ENCODE measurements around the gene FBXL4.

The FBXL4 gene

DNA sequence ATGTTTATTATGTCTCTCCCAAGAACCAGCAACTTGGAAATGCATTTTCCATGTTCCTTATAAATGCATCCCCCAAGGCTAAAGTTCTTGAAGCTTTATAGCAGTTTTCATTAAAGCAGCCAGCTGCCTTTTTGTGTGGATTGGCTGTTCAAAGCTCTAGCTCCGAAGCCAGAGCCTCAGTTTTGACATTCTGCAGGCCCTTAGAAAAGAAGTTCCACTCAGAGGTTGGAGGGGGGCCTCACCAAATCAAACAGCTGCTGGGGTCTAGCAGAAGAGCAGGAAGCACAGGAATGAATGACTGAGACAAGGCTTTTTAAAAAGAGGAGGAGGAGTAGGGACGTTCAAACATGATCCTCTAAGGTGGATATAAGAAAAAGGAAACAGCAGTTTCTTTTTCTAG, 117.6 kb downstream of the FBXL4 start:
- H3K36me3 ChIP-seq (ENCODE audit: insufficient read depth, low read length): no peaks in the 10 kb centered on the region
- H3K4me1 ChIP-seq (ENCODE audit: insufficient read depth, low read length): peaks cover 7% of the 10 kb centered on the region
- H3K4me3 ChIP-seq (ENCODE audit: low read depth in 1 of 2, low read length in 2 of 2): no peak overlapping the region
- no peak overlapping the region for H3K27ac ChIP-seq (ENCODE audit: low read length)
- no peaks in the 10 kb centered on the region for H3K9me3 ChIP-seq (ENCODE audit: insufficient read depth, low read length, severe bottlenecking)
- H2AFZ ChIP-seq (ENCODE audit: low read depth, low read length): no peak overlapping the region
- no peak overlapping the region for H3K9ac ChIP-seq (ENCODE audit: low read depth, low read length)
- ATAC-seq (ENCODE audit: insufficient read depth, low read depth) (no peak), DNase-seq (no peak)
- no peaks in the 10 kb centered on the region for H3K27me3 ChIP-seq (ENCODE audit: insufficient read depth, low read length, poor library complexity)
- H3K4me2 ChIP-seq (ENCODE audit: insufficient read depth, low read length): no peak overlapping the region
- H3K79me2 ChIP-seq (ENCODE audit: insufficient read depth, low read length): no peaks in the 10 kb centered on the region
- TF ChIP-seq, protein P1, sequence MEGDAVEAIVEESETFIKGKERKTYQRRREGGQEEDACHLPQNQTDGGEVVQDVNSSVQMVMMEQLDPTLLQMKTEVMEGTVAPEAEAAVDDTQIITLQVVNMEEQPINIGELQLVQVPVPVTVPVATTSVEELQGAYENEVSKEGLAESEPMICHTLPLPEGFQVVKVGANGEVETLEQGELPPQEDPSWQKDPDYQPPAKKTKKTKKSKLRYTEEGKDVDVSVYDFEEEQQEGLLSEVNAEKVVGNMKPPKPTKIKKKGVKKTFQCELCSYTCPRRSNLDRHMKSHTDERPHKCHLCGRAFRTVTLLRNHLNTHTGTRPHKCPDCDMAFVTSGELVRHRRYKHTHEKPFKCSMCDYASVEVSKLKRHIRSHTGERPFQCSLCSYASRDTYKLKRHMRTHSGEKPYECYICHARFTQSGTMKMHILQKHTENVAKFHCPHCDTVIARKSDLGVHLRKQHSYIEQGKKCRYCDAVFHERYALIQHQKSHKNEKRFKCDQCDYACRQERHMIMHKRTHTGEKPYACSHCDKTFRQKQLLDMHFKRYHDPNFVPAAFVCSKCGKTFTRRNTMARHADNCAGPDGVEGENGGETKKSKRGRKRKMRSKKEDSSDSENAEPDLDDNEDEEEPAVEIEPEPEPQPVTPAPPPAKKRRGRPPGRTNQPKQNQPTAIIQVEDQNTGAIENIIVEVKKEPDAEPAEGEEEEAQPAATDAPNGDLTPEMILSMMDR (IDR thresholded peaks at IDR 0.05; ENCODE audit: borderline replicate concordance, extremely low read depth, low read length, poor library complexity, severe bottlenecking): no peak
- no peak for TF ChIP-seq EZH2 (IDR thresholded peaks at IDR 0.05; ENCODE audit: borderline replicate concordance, low read depth, low read length, severe bottlenecking)
- H4K20me1 ChIP-seq (ENCODE audit: insufficient read depth, low read length): no peaks in the 10 kb centered on the region

DNA sequence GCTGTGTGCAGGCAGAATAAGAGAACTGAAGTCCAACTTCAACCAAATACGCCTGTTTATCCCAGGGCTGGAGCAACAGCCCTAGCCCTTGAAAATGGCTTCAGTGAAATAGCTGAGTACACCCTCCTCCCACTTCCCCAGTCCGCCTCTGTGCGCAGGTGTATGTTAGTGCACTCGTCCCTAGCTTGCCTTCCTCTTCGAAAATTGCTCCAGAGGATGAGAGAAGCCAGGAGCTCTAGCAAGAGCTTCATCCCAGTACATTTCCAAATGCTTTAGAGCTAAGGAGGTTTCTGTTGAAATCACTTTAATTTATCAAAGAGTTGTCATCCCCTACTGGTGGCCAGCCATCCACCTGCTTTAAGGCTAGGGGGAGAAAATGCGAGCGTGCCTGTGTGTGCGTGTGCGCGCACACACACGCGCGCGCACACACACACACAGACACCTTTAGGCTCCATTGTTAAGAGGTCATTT, 118.8 kb downstream of the FBXL4 start:
- H3K27ac ChIP-seq (ENCODE audit: low read length): no peak overlapping the region
- H3K4me2 ChIP-seq (ENCODE audit: insufficient read depth, low read length): no peak overlapping the region
- no peaks in the 10 kb centered on the region for H3K27me3 ChIP-seq (ENCODE audit: insufficient read depth, low read length, poor library complexity)

DNA sequence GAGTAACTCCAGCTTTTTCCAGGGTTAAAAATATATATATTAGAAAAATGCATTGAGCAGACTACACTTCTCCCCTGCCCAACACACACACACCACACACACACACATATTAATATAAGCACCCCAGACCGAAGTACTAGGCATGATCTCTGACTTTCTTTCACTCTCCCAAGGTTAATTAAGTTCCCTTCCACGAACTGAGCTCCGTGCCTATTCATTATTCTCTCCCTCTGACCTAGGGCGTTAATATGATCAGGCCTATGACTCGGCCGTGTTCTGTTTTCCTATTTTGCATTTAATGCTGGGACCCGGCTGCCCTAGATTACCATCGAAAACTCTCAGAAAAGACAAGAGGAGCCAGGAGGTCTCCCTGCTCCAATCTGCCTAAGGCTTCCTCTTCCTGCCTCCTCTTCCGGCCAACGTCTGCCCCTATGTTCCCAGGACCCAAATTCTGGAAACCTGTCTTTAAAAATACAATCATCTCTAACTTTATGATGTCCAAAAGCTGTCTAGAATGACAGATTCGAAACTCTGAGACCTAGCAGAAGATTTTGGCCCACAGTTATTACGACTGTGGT, 119.4 kb downstream of the FBXL4 start:
- no peak for DNase-seq
- Histone ChIP-seq H3K79me2 (ENCODE audit: insufficient read depth, low read length) (no peaks in the 10 kb centered on the region), H3K36me3 (ENCODE audit: insufficient read depth, low read length) (no peaks in the 10 kb centered on the region), H4K20me1 (ENCODE audit: insufficient read depth, low read length) (no peaks in the 10 kb centered on the region), H3K4me2 (ENCODE audit: insufficient read depth, low read length) (no peak overlapping the region), H3K4me1 (ENCODE audit: insufficient read depth, low read length) (no peaks in the 10 kb centered on the region), H3K9me3 (ENCODE audit: insufficient read depth, low read length, severe bottlenecking) (no peaks in the 10 kb centered on the region), H3K9ac (ENCODE audit: low read depth, low read length) (no peak overlapping the region), H2AFZ (ENCODE audit: low read depth, low read length) (no peak overlapping the region), H3K27me3 (ENCODE audit: insufficient read depth, low read length, poor library complexity) (no peaks in the 10 kb centered on the region), H3K27ac (ENCODE audit: low read length) (no peak overlapping the region), H3K4me3 (ENCODE audit: low read depth in 1 of 2, low read length in 2 of 2) (no peak overlapping the region)
- TF ChIP-seq EZH2 (IDR thresholded peaks at IDR 0.05; ENCODE audit: borderline replicate concordance, low read depth, low read length, severe bottlenecking): no peak
- TF ChIP-seq, protein P1 (IDR thresholded peaks at IDR 0.05; ENCODE audit: borderline replicate concordance, extremely low read depth, low read length, poor library complexity, severe bottlenecking): no peak
- no peak for ATAC-seq (ENCODE audit: insufficient read depth, low read depth)

More for the DNA sequence above, 118.8 kb downstream of the FBXL4 start:
- DNase-seq: no peak
- Histone ChIP-seq H3K79me2 (ENCODE audit: insufficient read depth, low read length) (no peaks in the 10 kb centered on the region), H3K4me3 (ENCODE audit: low read depth in 1 of 2, low read length in 2 of 2) (no peak overlapping the region), H3K36me3 (ENCODE audit: insufficient read depth, low read length) (no peaks in the 10 kb centered on the region), H4K20me1 (ENCODE audit: insufficient read depth, low read length) (no peaks in the 10 kb centered on the region), H3K9ac (ENCODE audit: low read depth, low read length) (no peak overlapping the region), H3K4me1 (ENCODE audit: insufficient read depth, low read length) (peaks cover 4% of the 10 kb centered on the region), H3K9me3 (ENCODE audit: insufficient read depth, low read length, severe bottlenecking) (no peaks in the 10 kb centered on the region), H2AFZ (ENCODE audit: low read depth, low read length) (no peak overlapping the region)
- no peak for ATAC-seq (ENCODE audit: insufficient read depth, low read depth)
- TF ChIP-seq, protein P1 (IDR thresholded peaks at IDR 0.05; ENCODE audit: borderline replicate concordance, extremely low read depth, low read length, poor library complexity, severe bottlenecking): no peak
- TF ChIP-seq EZH2 (IDR thresholded peaks at IDR 0.05; ENCODE audit: borderline replicate concordance, low read depth, low read length, severe bottlenecking): no peak

All from DND-41 (cell line).